HCT116 (cell line): Measurements from ENCODE around the gene PPIL1. TPM values are rescaled to one million over a fixed set of nuclear protein-coding genes. Genes with fewer than 3 reads are reported as not detected.

ENCODE experiments used
- ATAC-seq: fragments of 200-7000 bp; cut with Tn5 transposase; 2 replicates; pipeline ENCODE4 v1.9.1; 2020; ENCODE audit warnings: mild to moderate bottlenecking, moderate library complexity
- BruUV-seq: library from RNA; stranded (reverse); fragments of 400-500 nt; replicated peaks from 2 replicates; lab custom pipeline; 2021; lab: Mats Ljungman, UMichigan
- CTCF ChIA-PET: fragments of 300-600 bp; sonication (Branson Sonifier 250); formaldehyde crosslinking; loops from one replicate; lab custom pipeline; 2021; ENCODE audit warnings: antibody characterized with exemption; lab: Charles Lee
- POLR2A ChIA-PET: fragments of 300-600, 350-600 bp; sonication (Branson Sonifier 250); formaldehyde crosslinking; loops from one replicate; lab custom pipeline; 2021; ENCODE audit warnings: antibody characterized with exemption; lab: Charles Lee
- RAD21 ChIA-PET, 2 experiments: fragments of 300-600 bp; sonication (Branson Sonifier 250); formaldehyde crosslinking; loops; one replicate each; lab custom pipeline; 2023; ENCODE audit warnings: low total read pairs in 2 of 2; ENCODE audit not compliant: uncharacterized antibody in 2 of 2, unreplicated experiment in 2 of 2, low non-redundant PET in 1 of 2; lab: Charles Lee
- DNase-seq: peaks from one replicate; pipeline ENCODE4 v3.0.0-alpha.2; 2010; ENCODE audit warnings: low read depth, low spot score
- H2AFZ ChIP-seq: fragments of 200-600 bp; shearing (Covaris generic), sonication (generic); 2 replicates; pipeline ENCODE4 v1.6.1; 2017; ENCODE audit warnings: low read depth, mixed run types, mixed read lengths, antibody characterized with exemption, low read length; ENCODE audit not compliant: poor library complexity, severe bottlenecking
- H3K27ac ChIP-seq: 2 replicates; pipeline ENCODE4 v1.5.1; 2012; ENCODE audit warnings: low read depth, low read length
- H3K27me3 ChIP-seq: fragments of 200-600 bp; sonication (generic); 2 replicates; pipeline ENCODE4 v1.6.1; 2016; ENCODE audit warnings: mixed run types, low read length, mixed read lengths; ENCODE audit not compliant: insufficient read depth
- H3K36me3 ChIP-seq, 2 experiments: fragments of 200-500 bp in 1 of 2; fragments of 200-600 bp in 1 of 2; sonication (Bioruptor generic) in 1 of 2; sonication (generic) in 1 of 2; 2 replicates each; pipeline versions ENCODE4 v1.5.1 to v1.6.1; 2014 to 2016; ENCODE audit warnings: low read length in 2 of 2, inconsistent platforms in 1 of 2, mixed read lengths in 1 of 2, mixed run types in 1 of 2; ENCODE audit not compliant: insufficient read depth in 2 of 2, control insufficient read depth in 1 of 2
- H3K4me1 ChIP-seq, 2 experiments: fragments of 200-600 bp in 1 of 2; sonication (generic) in 1 of 2; 2 replicates each; pipeline versions ENCODE4 v1.5.1 to v1.6.1; 2012 to 2017; ENCODE audit warnings: low read length in 2 of 2, inconsistent platforms in 1 of 2, mild to moderate bottlenecking in 1 of 2, mixed read lengths in 1 of 2, mixed run types in 1 of 2, moderate library complexity in 1 of 2; ENCODE audit not compliant: insufficient read depth in 2 of 2, control insufficient read depth in 1 of 2
- H3K4me2 ChIP-seq: fragments of 200-600 bp; sonication (generic); 2 replicates; pipeline ENCODE4 v1.6.1; 2017; ENCODE audit warnings: mixed run types, low read length, mixed read lengths
- H3K4me3 ChIP-seq, 2 experiments: fragments of 200-600 bp in 1 of 2; sonication (generic) in 1 of 2; replicated peaks in 1 of 2; 2 replicates each; pipeline ENCODE4 v1.5.1; 2011 to 2016; ENCODE audit warnings: low read length in 2 of 2, control low read depth in 1 of 2, low read depth in 1 of 2, mild to moderate bottlenecking in 1 of 2, mixed read lengths in 1 of 2, mixed run types in 1 of 2
- H3K79me2 ChIP-seq: fragments of 200-600 bp; sonication (generic); 2 replicates; pipeline ENCODE4 v1.6.1; 2017; ENCODE audit warnings: mild to moderate bottlenecking, mixed run types, low read length, moderate library complexity, mixed read lengths; ENCODE audit not compliant: insufficient read depth
- H3K9ac ChIP-seq: fragments of 200-600 bp; sonication (generic); 2 replicates; pipeline ENCODE4 v1.6.1; 2016; ENCODE audit warnings: low read length, mixed read lengths
- H3K9me2 ChIP-seq: fragments of 200-600 bp; sonication (generic), shearing (Covaris generic); 2 replicates; pipeline ENCODE4 v1.6.1; 2017; ENCODE audit warnings: mixed run types, mild to moderate bottlenecking, moderate library complexity; ENCODE audit not compliant: insufficient read depth
- H3K9me3 ChIP-seq, 2 experiments: fragments of 200-500 bp in 1 of 2; fragments of 200-600 bp in 1 of 2; sonication (Bioruptor generic) in 1 of 2; sonication (generic) in 1 of 2; 2 replicates each; pipeline ENCODE4 v1.6.1; 2014 to 2017; ENCODE audit warnings: low read length in 2 of 2, mixed read lengths in 2 of 2, inconsistent platforms in 1 of 2, low read depth in 1 of 2, mild to moderate bottlenecking in 1 of 2, mixed run types in 1 of 2, moderate library complexity in 1 of 2; ENCODE audit not compliant: control insufficient read depth in 1 of 2, insufficient read depth in 1 of 2
- H4K20me1 ChIP-seq: fragments of 200-600 bp; sonication (generic), shearing (Covaris generic); 2 replicates; pipeline ENCODE4 v1.6.1; 2017; ENCODE audit warnings: mixed run types, mild to moderate bottlenecking, moderate library complexity; ENCODE audit not compliant: insufficient read depth
- CEBPB ChIP-seq: IDR thresholded peaks from 2 replicates; pipeline ENCODE4 v1.6.1; 2012; ENCODE audit warnings: low read depth
- CTCF ChIP-seq, 3 experiments: fragments of 200-600 bp in 1 of 3; sonication (generic) in 1 of 3; IDR thresholded peaks in 2 of 3; conservative IDR thresholded peaks in 1 of 3; 2 replicates each; pipeline ENCODE4 v1.5.1; 2012 to 2017; ENCODE audit warnings: low read depth in 2 of 3, low read length in 2 of 3, antibody characterized with exemption in 1 of 3, borderline replicate concordance in 1 of 3, control low read depth in 1 of 3, mild to moderate bottlenecking in 1 of 3, mixed read lengths in 1 of 3, mixed run types in 1 of 3, moderate library complexity in 1 of 3; ENCODE audit not compliant: insufficient read depth in 1 of 3
- EZH2phosphoT487 ChIP-seq: fragments of 200-600 bp; IDR thresholded peaks from 2 replicates; pipeline ENCODE4 v1.6.1; 2018; ENCODE audit warnings: antibody characterized with exemption, borderline replicate concordance
- FOSL1 ChIP-seq: IDR thresholded peaks from 2 replicates; pipeline ENCODE4 v1.6.1; 2012; ENCODE audit warnings: low read depth
- JUND ChIP-seq: IDR thresholded peaks from 2 replicates; pipeline ENCODE4 v1.6.1; 2012
- MAX ChIP-seq: IDR thresholded peaks from 2 replicates; pipeline ENCODE4 v1.6.1; 2012
- POLR2A ChIP-seq: IDR thresholded peaks from 2 replicates; pipeline ENCODE4 v1.7.0; 2011; ENCODE audit warnings: borderline replicate concordance; ENCODE audit not compliant: insufficient read depth, insufficient read length; ENCODE audit errors: extremely low read depth
- SIN3A ChIP-seq: IDR thresholded peaks from 2 replicates; pipeline ENCODE4 v1.6.1; 2012; ENCODE audit warnings: low read depth
- TCF7L2 ChIP-seq: IDR thresholded peaks from 2 replicates; pipeline ENCODE4 v1.7.0; 2011; ENCODE audit warnings: borderline replicate concordance, inconsistent platforms; ENCODE audit not compliant: insufficient read depth, insufficient read length; ENCODE audit errors: extremely low read depth
- YY1 ChIP-seq: IDR thresholded peaks from 2 replicates; pipeline ENCODE4 v1.6.1; 2011; ENCODE audit warnings: low read length, low read depth, moderate library complexity, mild to moderate bottlenecking; ENCODE audit not compliant: insufficient replicate concordance; ENCODE audit errors: extremely low read depth
- ZBTB33 ChIP-seq: IDR thresholded peaks from 2 replicates; pipeline ENCODE4 v1.6.1; 2011; ENCODE audit warnings: mild to moderate bottlenecking, low read length, moderate library complexity; ENCODE audit not compliant: insufficient replicate concordance; ENCODE audit errors: extremely low read depth
- ZFX ChIP-seq: fragments of 450-650 bp; IDR thresholded peaks from 2 replicates; pipeline ENCODE4 v1.6.1; 2017
- intact Hi-C: fragments of 100-400 bp; cut with micrococcal nuclease; formaldehyde crosslinking; loops from 2 replicates; pipeline ENCODE4 v1.10.0; 2022
- total RNA-seq: library from RNA; stranded (reverse); gene quantifications from one replicate; pipeline ENCODE4 v1.2.1, GENCODE V29; 2021; ENCODE audit not compliant: unreplicated experiment

Gene PPIL1
- total RNA-seq, 1 experiment from 2014 or later = 42.0 TPM

GRCh38 chr6:36847991-36848390 is 26.6 kb downstream of the PPIL1 start (continued):
- no peak for TF ChIP-seq CTCF (IDR thresholded peaks at IDR 0.05 in 2 of 3, conservative IDR thresholded peaks at IDR 0.05 in 1 of 3; ENCODE audit: borderline replicate concordance in 1 of 3, insufficient read depth in 1 of 3, low read depth in 2 of 3, low read length in 2 of 3)
- no peak for TF ChIP-seq EZH2phosphoT487

- Histone ChIP-seq H3K36me3 (no peaks in the 10 kb centered on the region), H3K4me1 (no peaks in the 10 kb centered on the region; a peak in 1 of 4 replicates), H3K79me2 (no peaks in the 10 kb centered on the region), H3K4me2 (no peak overlapping the region), H3K27ac (no peak overlapping the region), H3K4me3 (no peak overlapping the region), H3K9me3 (no peaks in the 10 kb centered on the region), H3K9ac (no peak overlapping the region), H4K20me1 (no peaks in the 10 kb centered on the region), H3K27me3 (no peaks in the 10 kb centered on the region), H3K9me2 (no peaks in the 10 kb centered on the region), H2AFZ (no peak overlapping the region)
- DNase-seq = no peak
- ChIA-PET POLR2A (no interaction called here), RAD21 (no interaction called here), CTCF (no interaction called here)
- TF ChIP-seq FOSL1 (no peak), MAX (no peak), YY1 (no peak), TCF7L2 (no peak), POLR2A (no peak), CEBPB (no peak), SIN3A (no peak), JUND (no peak), ZFX (no peak), CTCF (IDR thresholded peaks at IDR 0.05 in 2 of 3, conservative IDR thresholded peaks at IDR 0.05 in 1 of 3; ENCODE audit: borderline replicate concordance in 1 of 3, insufficient read depth in 1 of 3, low read depth in 2 of 3, low read length in 2 of 3) (no peak), ZBTB33 (no peak)
- no TSS peak for BruUV-seq
- intact Hi-C loops = no loop called here
- ATAC-seq = no peak
These were observed 27.5 kb downstream of the PPIL1 start for GRCh38 chr6:36847152-36847551.
